Measurements from ENCODE around the gene CLASP1.

Gene CLASP1

DNA sequence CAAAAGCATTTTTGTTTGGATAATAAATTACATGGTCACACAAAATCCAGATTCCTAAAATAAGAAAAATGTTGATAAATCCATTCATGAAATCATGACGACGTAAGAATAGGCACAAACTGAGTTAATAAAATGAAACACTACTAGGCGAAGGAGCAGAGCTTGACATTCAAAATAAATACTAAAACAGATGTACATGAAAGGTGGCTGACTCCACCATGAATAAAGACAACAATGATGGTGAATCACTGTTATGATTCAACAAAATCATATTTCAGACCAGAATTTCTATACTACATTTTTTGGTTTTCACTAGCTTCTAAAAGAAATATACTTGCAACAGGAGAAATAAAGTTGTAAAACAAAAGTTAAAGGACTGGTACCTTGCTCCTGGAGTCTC lies 240.6 kb downstream of the CLASP1 start:
- ATAC-seq, result no peak
- no peak for TF ChIP-seq BACH2 (CRISPR knock-in tag; IDR thresholded peaks at IDR 0.05; ENCODE audit: borderline replicate concordance)
- TF ChIP-seq TOX (CRISPR knock-in tag; IDR thresholded peaks at IDR 0.05; ENCODE audit: borderline replicate concordance), result no peak
- no peak for TF ChIP-seq RARB (CRISPR knock-in tag; IDR thresholded peaks at IDR 0.05)
- no peak for TF ChIP-seq ZC3H10 (CRISPR knock-in tag; IDR thresholded peaks at IDR 0.05)
- TF ChIP-seq, protein P1, sequence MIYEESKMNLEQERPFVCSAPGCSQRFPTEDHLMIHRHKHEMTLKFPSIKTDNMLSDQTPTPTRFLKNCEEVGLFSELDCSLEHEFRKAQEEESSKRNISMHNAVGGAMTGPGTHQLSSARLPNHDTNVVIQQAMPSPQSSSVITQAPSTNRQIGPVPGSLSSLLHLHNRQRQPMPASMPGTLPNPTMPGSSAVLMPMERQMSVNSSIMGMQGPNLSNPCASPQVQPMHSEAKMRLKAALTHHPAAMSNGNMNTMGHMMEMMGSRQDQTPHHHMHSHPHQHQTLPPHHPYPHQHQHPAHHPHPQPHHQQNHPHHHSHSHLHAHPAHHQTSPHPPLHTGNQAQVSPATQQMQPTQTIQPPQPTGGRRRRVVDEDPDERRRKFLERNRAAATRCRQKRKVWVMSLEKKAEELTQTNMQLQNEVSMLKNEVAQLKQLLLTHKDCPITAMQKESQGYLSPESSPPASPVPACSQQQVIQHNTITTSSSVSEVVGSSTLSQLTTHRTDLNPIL (CRISPR knock-in tag; IDR thresholded peaks at IDR 0.05; ENCODE audit: low read depth), result no peak
- TF ChIP-seq, protein P2, sequence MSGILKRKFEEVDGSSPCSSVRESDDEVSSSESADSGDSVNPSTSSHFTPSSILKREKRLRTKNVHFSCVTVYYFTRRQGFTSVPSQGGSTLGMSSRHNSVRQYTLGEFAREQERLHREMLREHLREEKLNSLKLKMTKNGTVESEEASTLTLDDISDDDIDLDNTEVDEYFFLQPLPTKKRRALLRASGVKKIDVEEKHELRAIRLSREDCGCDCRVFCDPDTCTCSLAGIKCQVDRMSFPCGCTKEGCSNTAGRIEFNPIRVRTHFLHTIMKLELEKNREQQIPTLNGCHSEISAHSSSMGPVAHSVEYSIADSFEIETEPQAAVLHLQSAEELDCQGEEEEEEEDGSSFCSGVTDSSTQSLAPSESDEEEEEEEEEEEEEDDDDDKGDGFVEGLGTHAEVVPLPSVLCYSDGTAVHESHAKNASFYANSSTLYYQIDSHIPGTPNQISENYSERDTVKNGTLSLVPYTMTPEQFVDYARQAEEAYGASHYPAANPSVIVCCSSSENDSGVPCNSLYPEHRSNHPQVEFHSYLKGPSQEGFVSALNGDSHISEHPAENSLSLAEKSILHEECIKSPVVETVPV (CRISPR knock-in tag; IDR thresholded peaks at IDR 0.05), result no peak
- TF ChIP-seq ISL1 (CRISPR knock-in tag; IDR thresholded peaks at IDR 0.05), result no peak; the same call in 1 of the 2 replicates
- no peak for TF ChIP-seq OSR1 (CRISPR knock-in tag; IDR thresholded peaks at IDR 0.05)
- TF ChIP-seq ZNF70 (CRISPR knock-in tag; IDR thresholded peaks at IDR 0.05), result no peak

DNA sequence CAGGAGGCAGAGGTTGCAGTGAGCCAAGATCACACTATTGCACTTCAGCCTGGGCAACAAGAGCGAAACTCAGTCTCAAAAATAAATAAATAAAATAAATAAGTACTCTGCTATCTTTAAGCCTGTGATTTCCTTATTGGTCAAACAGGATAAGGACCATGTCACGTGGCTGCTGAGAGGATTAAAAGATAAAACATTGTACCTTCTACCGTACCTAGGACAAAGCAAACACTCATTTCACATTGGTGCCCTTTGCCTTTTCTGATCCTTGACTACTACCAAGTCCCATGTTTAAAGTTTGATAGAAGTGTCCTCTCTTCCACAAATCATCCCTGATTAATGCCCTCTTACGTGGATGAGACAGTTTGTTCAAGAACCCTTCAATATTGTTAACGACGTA lies 244.0 kb downstream of the CLASP1 start:
- no peak for ATAC-seq

DNA sequence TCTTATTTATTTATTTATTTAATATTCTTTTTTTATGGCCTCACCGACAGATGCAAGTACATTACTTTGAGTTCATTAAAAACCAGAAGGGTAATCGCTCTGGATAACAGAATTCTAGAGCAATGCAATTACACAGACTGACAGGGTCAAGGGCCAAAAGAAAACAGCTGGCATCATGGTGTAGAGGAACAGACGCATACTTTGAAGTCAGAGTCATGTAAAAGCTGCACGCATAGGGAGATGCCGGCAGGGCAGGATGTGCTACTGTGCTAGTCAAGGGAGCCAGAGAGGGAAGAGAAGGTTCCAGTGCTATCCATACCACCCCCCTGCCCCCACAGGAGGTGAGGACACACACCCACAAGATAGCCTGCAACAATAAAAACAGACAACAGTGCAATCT lies 249.1 kb downstream of the CLASP1 start:
- TF ChIP-seq BACH2 (CRISPR knock-in tag; IDR thresholded peaks at IDR 0.05; ENCODE audit: borderline replicate concordance), result no peak
- TF ChIP-seq ZC3H10 (CRISPR knock-in tag; IDR thresholded peaks at IDR 0.05), result no peak
- TF ChIP-seq, protein P3, sequence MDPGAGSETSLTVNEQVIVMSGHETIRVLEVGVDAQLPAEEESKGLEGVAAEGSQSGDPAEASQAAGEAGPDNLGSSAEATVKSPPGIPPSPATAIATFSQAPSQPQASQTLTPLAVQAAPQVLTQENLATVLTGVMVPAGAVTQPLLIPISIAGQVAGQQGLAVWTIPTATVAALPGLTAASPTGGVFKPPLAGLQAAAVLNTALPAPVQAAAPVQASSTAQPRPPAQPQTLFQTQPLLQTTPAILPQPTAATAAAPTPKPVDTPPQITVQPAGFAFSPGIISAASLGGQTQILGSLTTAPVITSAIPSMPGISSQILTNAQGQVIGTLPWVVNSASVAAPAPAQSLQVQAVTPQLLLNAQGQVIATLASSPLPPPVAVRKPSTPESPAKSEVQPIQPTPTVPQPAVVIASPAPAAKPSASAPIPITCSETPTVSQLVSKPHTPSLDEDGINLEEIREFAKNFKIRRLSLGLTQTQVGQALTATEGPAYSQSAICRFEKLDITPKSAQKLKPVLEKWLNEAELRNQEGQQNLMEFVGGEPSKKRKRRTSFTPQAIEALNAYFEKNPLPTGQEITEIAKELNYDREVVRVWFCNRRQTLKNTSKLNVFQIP (CRISPR knock-in tag; IDR thresholded peaks at IDR 0.05; ENCODE audit: borderline replicate concordance, low read depth), result no peak
- TF ChIP-seq CSDC2 (CRISPR knock-in tag; IDR thresholded peaks at IDR 0.05), result no peak
- no peak for TF ChIP-seq ARNTL (CRISPR knock-in tag; IDR thresholded peaks at IDR 0.05; ENCODE audit: borderline replicate concordance, low read depth)
- no peak for ATAC-seq

More for the DNA sequence above, 244.0 kb downstream of the CLASP1 start:
- TF ChIP-seq TOX (CRISPR knock-in tag; IDR thresholded peaks at IDR 0.05; ENCODE audit: borderline replicate concordance) (no peak), ARNTL (CRISPR knock-in tag; IDR thresholded peaks at IDR 0.05; ENCODE audit: borderline replicate concordance, low read depth) (no peak), SNAI2 (CRISPR knock-in tag; IDR thresholded peaks at IDR 0.05) (no peak), ESRRG (CRISPR knock-in tag; IDR thresholded peaks at IDR 0.05) (no peak), OSR1 (CRISPR knock-in tag; IDR thresholded peaks at IDR 0.05) (no peak), TCF4 (CRISPR knock-in tag; IDR thresholded peaks at IDR 0.05; ENCODE audit: borderline replicate concordance) (no peak), ZNF70 (CRISPR knock-in tag; IDR thresholded peaks at IDR 0.05) (no peak), ZNF8 (CRISPR knock-in tag; IDR thresholded peaks at IDR 0.05) (no peak), ZC3H10 (CRISPR knock-in tag; IDR thresholded peaks at IDR 0.05) (no peak), PPARA (CRISPR knock-in tag; IDR thresholded peaks at IDR 0.05; ENCODE audit: borderline replicate concordance) (no peak), CSDC2 (CRISPR knock-in tag; IDR thresholded peaks at IDR 0.05) (no peak), GLIS3 (CRISPR knock-in tag; IDR thresholded peaks at IDR 0.05) (no peak), ISL1 (CRISPR knock-in tag; IDR thresholded peaks at IDR 0.05) (no peak)
- TF ChIP-seq, protein P2 (CRISPR knock-in tag; IDR thresholded peaks at IDR 0.05), result no peak
- TF ChIP-seq, protein P3 (CRISPR knock-in tag; IDR thresholded peaks at IDR 0.05; ENCODE audit: borderline replicate concordance, low read depth), result no peak
- TF ChIP-seq, protein P4, sequence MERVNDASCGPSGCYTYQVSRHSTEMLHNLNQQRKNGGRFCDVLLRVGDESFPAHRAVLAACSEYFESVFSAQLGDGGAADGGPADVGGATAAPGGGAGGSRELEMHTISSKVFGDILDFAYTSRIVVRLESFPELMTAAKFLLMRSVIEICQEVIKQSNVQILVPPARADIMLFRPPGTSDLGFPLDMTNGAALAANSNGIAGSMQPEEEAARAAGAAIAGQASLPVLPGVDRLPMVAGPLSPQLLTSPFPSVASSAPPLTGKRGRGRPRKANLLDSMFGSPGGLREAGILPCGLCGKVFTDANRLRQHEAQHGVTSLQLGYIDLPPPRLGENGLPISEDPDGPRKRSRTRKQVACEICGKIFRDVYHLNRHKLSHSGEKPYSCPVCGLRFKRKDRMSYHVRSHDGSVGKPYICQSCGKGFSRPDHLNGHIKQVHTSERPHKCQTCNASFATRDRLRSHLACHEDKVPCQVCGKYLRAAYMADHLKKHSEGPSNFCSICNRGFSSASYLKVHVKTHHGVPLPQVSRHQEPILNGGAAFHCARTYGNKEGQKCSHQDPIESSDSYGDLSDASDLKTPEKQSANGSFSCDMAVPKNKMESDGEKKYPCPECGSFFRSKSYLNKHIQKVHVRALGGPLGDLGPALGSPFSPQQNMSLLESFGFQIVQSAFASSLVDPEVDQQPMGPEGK (CRISPR knock-in tag; IDR thresholded peaks at IDR 0.05; ENCODE audit: borderline replicate concordance), result no peak
- TF ChIP-seq, protein P1 (CRISPR knock-in tag; IDR thresholded peaks at IDR 0.05; ENCODE audit: low read depth), result no peak

Data from SK-N-SH treated with all-trans-retinoic acid at 6 μM for 48 hours (cell line).